GM04504 (cell line): Measurements from ENCODE around the gene DLGAP3.

Experiments
- DNase-seq: peaks from one replicate; pipeline ENCODE4 v3.0.0-alpha.2; 2012; ENCODE audit warnings: low read depth

The DLGAP3 gene

DNA sequence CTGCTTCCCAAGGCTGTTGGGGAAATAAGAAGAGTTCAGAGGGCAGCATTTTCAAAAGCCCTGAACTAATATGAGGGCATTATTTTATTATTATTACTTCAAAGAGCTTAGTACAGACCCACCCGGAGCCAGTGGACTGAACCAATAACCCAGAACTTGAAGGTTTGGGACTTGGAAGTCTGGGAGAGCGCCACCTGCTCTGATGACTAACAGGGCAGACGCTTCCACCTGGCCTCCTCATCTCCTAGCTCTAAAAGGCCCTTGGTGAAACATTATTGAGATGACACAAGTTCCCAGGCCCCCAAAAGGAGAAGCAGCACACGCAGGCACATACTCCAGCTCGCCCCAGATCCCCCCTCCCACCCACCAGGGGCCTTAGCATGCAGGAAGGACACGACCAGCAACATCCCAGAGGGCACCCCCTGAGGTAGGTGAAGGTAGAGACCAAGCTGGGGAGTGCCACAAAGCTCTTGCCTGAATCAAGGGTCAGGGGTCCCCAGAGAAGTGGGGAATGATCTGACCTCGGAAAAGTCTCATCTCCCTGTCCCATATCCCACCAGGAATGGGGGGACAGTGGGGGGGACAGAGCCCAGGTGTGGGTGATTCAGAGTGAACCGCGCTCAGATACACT is 1.3 kb downstream of the DLGAP3 start:
- no peak for DNase-seq

DNA sequence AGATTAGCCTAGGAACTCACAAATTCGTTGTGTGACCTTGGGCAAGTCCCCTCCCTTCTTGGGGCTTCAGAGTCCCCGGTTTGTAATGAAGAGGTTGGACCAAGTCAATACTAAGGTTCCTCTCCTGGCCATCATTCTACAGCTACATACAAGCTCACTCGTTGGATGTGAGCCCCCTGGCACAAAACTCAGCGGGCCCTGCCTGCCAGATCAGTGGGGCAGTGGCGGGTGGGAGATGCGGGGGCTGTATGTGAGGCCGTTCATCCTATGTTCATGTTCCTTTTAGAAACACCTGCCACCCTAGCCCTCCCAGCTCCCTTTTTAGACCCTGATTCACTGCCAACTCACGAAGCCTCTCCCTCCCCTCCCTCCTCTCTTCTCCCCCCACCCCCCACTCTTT is 2.1 kb downstream of the DLGAP3 start:
- DNase-seq: no peak

- no peak for DNase-seq
Measured at GRCh38 chr1:34926894-34927293, 2.6 kb downstream of the DLGAP3 start.

DNA sequence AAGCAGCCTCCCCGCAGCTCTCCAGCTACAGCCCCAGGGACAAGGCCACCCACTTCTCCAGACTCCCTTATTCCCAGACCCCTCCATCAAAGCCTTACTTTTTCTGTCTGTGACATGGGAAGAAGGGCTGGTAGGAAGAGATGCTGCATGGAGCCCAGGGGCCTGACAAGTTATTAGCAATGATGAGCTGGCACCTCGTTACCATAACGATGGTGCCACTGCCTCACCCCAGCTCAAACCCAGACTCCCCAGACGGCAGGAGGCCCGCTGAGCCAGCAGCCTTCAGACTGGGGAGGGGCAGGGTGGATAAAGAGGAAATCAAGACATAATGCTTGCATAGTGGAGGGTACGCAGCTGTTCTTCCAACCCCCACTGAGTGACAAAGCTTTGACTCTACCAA is 3.3 kb downstream of the DLGAP3 start:
- no peak for DNase-seq

DNA sequence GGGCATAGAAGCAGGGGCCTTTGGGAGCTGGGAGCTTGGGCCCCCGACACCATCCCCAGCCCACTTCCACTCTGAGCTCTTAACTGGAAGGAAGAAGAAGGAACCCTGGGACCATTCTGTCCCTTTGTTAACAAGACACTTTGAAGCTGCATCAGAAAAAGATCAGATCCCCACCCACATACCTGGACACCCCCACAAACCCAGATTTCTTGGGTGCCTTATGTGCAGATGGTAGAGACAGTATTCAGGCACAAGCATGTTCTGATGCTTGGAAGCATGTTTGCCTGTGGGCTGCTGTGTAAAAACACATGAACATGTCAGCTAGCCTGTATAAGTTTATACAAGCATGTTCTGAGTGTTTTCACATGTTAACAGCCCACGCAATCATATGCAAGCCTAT is 3.7 kb downstream of the DLGAP3 start:
- no peak for DNase-seq

GRCh38 chr1:34924759-34925555 is 4.5 kb downstream of the DLGAP3 start:
- DNase-seq: peak; percentile 26

GRCh38 chr1:34923490-34923889 is 6.0 kb downstream of the DLGAP3 start:
- DNase-seq: no peak

DNA sequence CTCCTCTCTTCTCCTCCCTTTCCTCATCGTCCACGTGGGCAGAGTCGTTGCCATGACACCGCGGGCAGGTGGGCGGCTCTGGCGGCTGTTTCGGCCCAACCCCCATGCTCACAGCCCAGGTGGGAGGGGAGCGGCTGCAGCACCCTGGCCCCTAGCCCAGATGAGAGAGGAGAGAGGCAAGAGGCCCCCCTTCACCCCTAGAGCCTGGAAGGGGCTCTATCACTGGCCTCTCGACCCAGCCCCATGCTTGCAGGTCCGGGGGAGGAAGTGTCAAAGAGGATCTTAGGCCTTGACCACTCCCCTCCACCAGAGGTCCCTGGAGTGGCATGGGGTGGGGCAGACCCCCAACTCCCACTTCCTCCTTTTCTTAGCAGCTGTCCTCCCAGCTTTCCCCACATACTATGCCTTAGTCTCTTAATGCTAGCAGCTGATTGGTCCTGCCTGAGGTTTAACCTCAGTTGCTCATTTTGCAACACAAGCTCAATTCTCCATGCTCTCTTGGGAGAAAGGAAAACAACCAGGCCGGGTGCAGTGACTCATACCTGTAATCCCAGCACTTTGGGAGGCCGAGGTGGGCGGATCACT is 10.4 kb downstream of the DLGAP3 start:
- DNase-seq: no peak

DNA sequence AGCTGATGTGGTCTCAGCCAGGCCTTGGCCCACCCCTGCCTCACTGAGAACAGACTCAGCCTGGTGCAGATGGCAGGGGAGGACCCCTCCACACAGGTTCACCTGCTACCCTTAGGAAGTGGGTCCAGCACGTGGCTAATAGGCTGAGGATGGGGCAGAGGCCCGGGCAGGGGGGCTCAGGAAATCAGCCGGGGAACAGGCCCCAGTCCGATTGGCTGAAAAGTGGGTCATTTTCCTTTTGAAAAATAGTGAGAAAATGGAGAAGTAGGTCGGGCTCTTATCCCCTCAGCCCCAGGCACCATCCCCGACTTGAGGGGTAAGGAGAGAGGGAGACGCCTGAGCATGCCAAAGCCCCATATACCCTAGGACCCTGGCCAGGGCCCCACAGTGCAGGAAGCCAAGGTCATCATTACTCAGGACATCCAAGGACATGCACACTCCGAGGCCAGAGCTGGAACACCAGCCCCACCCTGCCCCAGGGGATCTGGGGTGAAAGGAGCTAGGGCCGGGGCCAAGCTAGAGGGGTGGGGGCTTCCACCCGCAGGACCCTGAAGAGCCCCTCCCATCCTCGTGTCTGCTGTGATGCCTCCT is 11.0 kb downstream of the DLGAP3 start:
- no peak for DNase-seq

GRCh38 chr1:34917017-34917416 is 12.4 kb downstream of the DLGAP3 start:
- no peak for DNase-seq

DNA sequence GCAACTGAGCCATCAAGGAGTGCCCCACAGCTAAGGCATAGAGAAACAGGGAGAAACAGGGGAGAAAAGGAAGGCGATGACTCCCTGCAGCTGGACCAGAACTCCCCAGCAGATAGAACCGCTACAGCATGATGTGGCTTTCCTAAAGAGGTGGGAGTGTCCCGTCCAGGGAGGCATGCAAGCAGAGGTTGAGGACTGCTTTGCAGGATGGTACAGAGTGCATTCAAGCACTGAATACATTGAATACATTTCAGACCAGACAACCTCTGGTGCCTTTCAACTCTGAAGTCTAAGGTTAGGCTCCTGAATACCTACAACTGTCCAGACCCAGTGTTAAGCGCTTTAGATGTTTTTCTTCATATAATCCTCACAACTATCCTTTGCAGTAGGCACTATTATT is 13.3 kb downstream of the DLGAP3 start:
- no peak for DNase-seq

DNA sequence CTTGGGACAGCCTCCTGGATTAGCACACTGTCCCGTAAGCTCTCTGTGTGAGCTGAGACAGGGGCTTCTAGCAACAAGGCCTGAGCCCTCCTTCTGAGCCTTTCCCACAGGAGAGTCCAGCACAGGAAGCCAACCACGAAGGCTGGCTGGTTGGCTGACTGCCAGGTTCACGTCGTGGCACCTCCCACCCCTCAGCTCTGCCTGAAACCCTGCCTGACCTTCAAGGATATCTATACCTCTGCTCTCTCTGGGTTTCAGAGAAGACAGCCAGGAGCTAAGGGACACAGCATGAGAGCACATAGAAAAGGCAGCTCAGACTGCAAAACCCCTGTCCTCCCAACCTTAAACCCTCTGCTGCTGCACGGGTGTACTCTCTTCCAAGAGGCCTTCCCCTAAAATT is 13.9 kb downstream of the DLGAP3 start:
- no peak for DNase-seq

- DNase-seq: no peak
Measured at GRCh38 chr1:34914958-34915357, 14.5 kb downstream of the DLGAP3 start.

DNA sequence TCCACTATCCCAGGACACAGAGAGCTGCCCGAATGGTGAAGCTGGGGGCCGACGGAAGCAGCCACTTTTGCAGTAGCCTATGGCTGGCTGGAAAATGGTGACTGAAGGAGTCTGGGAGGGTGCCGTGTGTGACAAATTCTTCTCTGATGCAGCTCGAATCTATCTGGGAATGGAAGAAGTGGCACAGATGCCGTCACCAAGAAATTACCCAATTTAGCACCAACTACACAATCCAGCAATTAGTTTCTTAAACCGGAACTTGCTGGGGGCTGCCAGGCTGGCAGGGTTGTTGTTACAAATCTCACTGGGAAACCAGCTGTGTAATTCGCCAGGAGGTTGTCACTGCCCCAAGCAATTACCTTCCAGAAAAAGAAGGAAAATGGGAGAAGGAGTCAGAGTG is 18.0 kb downstream of the DLGAP3 start:
- no peak for DNase-seq

GRCh38 chr1:34910425-34910824 is 19.0 kb downstream of the DLGAP3 start:
- DNase-seq: no peak

GRCh38 chr1:34908369-34908768 is 21.1 kb downstream of the DLGAP3 start:
- DNase-seq: no peak

DNA sequence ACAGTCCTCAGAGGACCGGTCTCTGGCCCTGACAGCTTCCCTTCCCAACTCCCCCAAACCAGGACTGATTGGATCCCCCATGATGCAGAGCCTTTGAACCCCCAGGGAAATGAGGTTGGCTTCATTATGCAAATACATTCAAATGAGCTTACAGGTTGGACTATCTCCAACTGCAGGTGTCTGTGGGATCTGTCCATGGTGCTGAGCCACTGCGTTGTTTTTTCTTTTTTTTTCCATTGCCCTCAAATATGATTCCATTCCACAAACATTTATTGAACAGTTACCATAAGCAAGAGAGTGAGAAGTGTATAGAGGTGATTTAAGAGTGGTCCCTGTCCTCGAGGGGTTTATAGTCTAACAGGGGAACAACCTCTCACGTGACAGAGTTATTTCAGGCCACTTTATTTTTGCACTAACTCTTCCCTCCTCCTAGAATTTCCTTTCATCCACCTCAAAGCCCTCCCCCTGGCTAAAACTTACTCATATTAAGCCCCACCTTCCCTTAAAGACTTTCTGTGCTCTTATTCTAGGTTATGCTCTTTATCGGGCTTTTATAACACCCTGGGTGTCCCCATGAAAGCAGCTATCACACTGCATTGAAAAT is 21.9 kb downstream of the DLGAP3 start:
- no peak for DNase-seq

GRCh38 chr1:34906756-34907155 is 22.7 kb downstream of the DLGAP3 start:
- no peak for DNase-seq

DNA sequence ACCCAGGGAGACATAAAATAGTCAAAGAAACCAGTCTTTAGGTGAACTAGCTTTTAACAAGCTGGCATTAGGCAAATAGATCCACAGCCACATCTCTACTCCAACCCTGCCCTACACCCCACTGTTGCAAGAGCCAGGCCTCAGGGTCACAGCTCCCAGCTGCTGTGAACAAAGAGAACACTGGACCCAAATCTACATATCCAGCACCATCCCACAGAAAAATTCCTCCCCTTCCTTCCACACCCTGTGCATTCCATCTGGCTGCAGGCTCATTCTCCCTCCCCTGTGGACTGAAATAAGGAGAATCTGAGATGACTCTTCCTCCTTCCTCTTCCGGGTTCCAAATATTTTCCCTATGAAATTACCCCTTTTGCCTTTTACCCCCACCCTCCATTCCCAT is 23.2 kb downstream of the DLGAP3 start:
- no peak for DNase-seq

- no peak for DNase-seq
Measured at GRCh38 chr1:34905098-34905459, 24.4 kb downstream of the DLGAP3 start.

DNA sequence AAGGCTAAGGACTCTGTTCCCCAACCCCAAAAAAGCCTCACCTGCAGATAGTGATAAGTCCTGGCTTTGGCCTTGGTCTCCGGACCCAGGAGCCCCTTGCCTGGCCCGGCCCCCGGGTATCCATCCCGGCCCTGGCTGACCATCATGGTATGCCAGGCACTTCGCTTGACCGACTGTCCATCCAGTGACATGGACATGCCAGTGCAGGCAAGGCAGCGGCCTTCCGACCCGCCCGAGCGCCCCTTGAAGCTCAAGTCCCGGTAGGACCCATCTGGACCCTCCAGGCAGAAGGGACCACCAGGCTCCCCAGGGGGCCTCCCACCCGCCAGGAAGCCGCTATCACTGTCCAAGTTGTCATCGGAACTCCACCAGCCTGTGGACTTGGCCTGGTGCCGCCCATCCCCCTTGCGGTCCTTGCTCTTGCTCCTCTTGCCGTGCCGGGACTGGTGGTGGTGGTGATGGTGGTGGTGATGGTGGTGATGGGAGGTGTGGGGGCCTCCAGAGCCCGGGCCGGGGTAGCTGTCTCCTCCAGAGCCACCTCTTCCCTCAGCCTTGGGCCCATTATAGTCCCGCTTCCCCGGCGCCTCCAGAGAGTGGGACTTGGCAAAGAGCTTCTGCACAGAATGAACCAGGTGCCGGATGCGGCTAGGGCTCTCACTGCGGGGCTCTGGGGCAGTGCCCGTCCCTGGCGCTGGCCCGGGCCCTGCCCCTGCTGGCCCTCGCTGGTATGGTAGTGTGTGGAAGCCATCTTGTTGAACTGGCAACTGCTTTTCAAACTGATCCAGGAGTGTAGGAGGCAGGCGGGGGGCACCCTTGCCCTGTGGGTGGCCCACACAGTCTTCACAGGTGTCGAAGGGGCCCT is 25.0 kb downstream of the DLGAP3 start:
- DNase-seq: no peak

DNA sequence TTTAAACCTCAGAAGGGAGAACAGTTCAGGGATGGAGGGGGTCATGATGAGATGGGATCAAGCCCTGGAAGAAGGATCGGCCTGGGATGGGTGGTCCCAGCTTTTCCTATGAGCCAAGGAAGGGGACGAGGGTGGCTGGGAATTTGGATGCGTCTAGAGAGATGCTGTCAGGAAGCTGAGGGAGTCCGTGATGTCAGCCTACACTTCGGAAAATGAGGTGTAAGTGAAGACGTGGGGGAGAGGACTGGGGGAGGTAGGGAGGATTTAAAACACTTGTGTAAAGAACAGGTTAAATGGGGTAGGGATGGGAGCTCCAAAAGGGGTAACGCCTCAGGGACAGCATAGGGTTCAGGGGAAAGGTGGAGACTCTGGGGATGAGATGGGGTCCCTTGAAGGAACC is 27.5 kb downstream of the DLGAP3 start:
- DNase-seq: no peak
